GM21717 (cell line): ENCODE measurements around the gene LHFPL2.

Experiments
- ATAC-seq: cut with Tn5 transposase; IDR thresholded peaks from one replicate; pipeline ENCODE4 v1.9.1; 2021; ENCODE audit warnings: mild to moderate bottlenecking, moderate library complexity; ENCODE audit not compliant: unreplicated experiment

LHFPL2 gene

DNA sequence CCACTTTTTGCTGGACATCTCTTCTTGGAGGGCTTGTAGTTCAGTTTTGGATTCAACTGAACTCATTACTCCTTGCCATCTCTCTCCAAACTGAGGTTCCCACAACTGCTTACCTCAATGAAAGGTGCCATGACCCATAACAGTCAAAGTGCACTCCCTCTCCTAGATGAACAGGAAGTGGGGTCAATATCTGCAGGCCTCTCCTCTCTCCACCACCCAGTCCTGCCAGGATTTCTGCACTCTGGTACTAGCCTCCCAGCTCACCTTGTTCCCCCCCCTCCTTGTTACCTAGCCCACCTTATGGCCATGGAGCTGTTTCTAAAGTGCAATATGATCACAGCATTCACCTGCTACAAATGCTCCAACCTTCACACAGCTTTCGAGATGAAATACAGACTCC, 5.9 kb downstream of the LHFPL2 start:
- ATAC-seq: no peak

DNA sequence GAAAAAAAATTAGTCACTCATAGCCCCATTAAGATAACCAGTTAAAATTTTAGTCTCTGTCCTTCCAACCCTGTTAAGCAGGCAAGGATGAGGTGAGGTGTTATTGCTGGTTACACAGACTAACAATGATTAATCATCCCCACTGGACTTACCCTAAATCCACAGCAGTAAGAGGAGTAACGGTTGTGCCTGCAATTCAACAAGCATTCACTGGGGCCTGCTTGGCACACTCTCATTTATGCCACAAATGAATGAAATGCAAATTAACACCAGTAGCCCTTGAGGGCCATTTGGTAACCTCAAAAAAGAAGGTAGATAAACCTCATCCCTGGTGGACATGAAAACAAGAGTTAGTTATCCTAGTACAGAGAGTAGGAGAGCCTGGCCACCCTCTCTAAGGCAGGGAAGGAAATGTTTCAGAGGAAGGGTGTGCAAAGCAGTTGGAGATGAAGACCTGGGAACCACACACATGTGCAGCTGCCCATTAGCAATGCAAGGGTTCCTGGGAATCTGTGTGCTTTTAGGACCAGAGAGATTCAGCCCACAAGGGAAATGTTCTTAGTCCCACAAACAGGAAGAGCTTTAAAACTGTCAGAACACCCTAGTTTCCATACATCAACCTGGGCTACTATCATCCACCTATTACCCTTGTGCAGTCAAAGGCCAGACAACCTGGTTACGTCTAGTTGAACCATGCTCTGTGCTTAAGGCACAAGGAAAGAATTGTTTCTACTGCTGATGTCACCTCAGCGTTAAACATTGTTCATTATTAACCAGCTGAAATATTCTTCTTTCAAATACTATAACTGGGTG, 7.7 kb downstream of the LHFPL2 start:
- ATAC-seq: no peak

DNA sequence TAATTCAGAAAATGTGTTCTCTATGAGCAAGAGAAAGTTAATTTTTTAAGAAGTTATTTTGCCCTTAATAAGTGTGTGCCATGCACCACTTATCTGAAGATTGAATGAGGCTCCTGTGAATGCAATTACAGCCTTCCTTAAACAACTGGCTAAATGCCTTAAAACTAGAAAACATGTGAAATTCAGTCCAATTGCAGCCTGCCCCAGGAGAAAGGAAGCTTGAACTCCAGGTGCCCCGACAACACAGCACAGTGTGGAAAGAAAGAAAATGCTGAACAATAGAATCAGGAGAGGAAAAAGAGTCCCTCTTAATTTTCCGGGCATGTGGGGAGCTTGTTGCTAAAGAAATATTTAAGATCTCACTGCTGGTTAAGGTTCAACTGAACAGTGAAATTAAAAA, 8.8 kb downstream of the LHFPL2 start:
- ATAC-seq: no peak

- no peak for ATAC-seq
These were observed 9.5 kb downstream of the LHFPL2 start for GRCh38 chr5:78638973-78639669.

- ATAC-seq: no peak
These were observed 10.1 kb downstream of the LHFPL2 start for GRCh38 chr5:78638423-78638822.

DNA sequence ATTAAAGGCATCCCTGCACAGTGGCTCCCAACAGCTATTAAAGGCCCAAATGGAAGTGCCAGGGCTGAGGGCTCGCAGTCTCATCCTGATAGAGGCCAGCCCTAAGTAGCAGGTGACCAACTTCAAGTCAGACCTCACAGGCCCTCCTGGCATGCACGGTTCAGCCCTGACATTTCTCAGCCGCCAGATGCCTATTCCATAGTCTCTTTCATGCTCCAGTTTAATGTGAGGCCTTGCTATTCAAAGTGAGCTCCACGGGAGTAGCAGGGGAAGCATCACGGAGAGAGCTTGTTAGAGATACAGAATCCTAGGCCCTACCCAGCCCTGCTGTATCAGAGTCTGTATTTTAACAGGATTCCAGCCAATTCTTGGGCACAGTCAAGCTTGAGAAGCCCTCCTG, 11.1 kb downstream of the LHFPL2 start:
- ATAC-seq: no peak

DNA sequence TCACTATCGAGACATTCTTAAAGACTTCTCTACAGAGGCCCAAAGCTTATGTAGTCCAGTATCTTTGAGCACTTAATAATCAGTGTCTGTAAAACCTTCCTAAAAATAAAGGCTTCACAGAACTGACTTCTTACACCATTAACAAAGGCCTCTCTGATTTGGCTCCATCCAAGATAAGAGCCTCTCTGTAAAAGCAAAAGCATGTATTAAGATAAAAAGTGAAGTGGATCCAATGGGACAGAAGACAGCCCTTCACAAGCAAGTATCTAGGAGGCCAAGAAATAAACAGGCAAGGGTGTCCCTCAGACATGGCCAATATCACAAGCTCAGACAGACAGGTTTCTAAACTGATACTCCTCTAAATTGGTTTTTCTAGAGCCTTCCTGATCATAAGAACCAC, 11.9 kb downstream of the LHFPL2 start:
- ATAC-seq: no peak

- ATAC-seq: no peak
These were observed 13.9 kb downstream of the LHFPL2 start for GRCh38 chr5:78634634-78635033.

- no peak for ATAC-seq
These were observed 14.3 kb downstream of the LHFPL2 start for GRCh38 chr5:78634229-78634628.

DNA sequence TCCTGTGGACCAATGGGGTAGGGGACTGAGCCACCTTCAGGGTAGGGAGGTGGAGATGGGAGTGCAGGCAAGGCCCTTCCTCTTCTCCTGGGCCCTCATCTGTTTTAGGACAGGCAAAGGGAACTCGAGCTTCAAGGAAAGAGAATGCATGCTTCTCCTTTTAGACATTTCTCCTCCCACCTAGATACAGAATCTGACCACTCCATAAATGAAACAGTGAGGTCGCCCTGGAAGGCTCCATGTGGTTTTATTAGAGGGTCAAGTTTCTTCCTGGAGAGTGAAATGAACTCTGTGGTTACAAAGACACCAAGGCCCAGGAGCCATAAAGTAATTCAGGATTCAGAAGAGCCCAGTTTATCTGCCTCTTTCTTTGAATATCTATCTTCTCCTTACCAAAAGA, 14.9 kb downstream of the LHFPL2 start:
- no peak for ATAC-seq

DNA sequence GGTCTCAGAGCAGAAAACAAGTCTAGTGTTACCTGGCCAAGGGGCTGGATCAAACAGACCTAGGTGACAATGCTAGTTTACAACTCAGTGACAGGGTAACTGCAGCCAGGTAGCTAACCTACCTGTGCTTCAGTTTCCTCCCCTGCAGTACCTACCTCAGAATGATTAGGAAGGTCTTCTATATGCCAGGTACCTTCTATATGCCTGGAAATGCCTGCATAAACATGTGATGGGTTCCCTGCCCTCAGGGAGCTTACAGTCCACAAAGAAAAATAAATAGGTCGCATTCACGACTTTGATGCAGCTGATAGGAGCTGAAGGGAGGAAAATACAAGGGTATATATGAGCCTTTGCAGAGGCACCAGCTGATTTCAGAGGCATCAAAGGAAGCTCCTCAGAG, 16.1 kb downstream of the LHFPL2 start:
- ATAC-seq: no peak

- no peak for ATAC-seq
These were observed 16.6 kb downstream of the LHFPL2 start for GRCh38 chr5:78631931-78632330.

DNA sequence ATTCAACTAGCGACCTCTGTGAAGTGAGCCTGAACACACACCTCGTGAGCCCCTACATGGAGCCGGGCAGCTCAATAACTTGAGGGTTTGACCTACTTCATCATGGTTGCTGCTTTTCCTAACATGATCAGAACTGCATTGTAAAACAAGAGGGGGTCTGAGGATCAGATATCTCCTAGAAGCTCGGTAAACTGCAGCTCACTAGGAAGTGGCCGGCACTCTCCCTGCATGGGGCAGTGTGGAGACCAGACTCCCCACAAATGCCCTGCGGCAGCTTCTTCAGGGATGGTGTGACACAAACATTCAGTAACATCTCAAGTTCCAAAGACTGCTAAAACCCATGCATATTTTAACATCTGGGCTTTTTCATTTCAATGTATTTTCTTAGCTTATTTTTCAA, 18.5 kb downstream of the LHFPL2 start:
- no peak for ATAC-seq

DNA sequence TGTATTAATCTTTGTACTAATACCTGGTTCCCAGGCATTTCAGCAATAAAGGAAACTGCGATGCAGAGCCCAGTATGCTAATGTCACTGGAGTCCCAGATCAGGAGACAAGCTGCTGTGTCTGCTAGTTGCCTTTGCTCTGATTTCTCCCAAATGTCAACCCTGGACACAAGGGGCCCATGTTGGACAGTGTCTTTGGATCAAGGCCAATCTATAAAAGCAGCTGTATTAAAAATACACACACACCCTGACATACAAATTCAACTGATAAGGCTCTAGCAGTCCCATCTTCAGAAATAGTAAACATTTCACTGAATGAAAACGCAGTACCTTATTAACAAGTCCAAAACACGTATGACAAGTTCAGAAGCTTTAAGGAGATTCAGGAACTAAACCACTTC, 18.9 kb downstream of the LHFPL2 start:
- ATAC-seq: no peak

- no peak for ATAC-seq
These were observed 20.1 kb downstream of the LHFPL2 start for GRCh38 chr5:78628270-78628992.

GRCh38 chr5:78627766-78628165, 20.8 kb downstream of the LHFPL2 start:
- ATAC-seq: no peak

- ATAC-seq: no peak
These were observed 21.4 kb downstream of the LHFPL2 start for GRCh38 chr5:78627175-78627574.

DNA sequence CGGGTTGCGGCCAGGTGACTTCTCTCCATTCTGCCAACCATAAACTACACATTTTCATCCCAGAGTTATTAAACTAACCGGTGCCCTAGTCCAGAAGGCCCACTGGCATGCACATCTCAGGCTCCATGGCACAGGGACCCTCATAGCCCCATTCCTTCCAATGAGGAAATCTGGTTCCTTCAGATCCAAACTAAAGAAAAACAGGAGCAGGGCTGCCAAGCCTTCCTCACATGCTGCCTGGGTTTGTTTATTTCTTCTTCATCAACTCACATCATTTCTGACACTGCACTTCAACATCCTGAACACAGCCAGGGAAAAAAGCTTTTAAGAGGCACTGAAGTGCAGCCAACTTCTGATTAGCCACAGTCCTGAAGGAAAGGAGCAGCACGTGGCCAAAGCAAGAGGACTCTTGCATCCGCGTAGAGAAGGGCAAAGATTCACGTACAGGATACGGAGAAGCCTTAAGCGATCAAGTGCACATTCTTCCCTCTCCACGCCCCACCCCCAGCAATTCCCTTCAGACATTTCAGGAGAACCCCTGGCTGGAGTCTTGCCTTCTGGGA, 22.5 kb downstream of the LHFPL2 start:
- no peak for ATAC-seq

DNA sequence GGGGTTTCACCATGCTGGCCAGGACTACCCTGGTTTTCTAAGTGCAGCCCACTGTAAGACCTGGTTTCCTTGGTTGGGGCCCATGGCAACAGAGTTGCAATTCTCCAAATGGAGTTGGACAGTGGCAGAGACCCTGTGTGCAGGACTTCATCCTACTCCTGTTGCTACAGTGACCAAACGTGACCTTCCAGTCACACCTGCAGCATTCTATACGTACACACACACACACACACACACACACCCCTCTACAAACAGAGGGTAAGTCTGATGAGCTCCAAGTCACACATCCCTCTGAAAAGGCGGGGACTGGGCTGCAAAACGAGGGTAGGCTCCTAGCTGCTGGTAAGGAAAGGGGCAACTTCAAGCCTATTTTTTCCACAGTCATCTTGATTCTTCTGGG, 23.6 kb downstream of the LHFPL2 start:
- no peak for ATAC-seq

- no peak for ATAC-seq
These were observed 24.5 kb downstream of the LHFPL2 start for GRCh38 chr5:78624011-78624541.

DNA sequence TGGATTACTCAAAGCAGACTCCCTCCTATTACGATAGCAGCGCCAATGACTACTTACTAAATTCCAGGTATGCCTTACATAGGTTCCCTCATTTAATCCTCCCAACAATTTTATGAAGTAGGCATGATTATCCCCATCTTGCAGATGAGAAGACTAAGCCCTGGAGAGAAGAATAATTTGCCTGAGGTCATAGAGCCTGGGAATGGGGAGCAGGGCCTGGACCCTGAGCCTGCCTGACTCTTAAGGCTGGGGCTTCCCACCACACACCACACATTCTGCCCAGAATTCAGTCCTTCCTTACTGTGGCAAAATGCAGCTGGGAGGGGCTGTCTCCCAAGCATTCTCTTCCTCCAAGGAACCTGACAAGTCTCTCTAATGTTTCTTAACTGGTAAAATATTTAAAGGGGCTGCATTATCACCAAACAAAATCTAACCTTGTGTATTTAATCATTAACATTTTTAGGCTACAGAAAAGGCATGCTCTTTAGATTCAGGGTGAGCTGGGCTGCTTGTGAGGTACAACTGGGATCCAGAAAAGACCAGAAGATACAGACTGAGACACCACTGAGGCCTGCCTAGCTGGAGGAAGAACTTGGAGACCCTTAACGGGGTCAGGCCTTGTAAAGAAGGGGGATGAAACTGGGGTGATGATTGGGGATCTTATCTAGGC, 26.1 kb downstream of the LHFPL2 start:
- ATAC-seq: no peak
